K562 (cell line): ENCODE results near the gene ADGRD1. TPM values are rescaled to one million over a fixed set of nuclear protein-coding genes. Genes with fewer than 3 reads are reported as not detected.

Source experiments
- ATAC-seq: fragments of 200-7000 bp; cut with Tn5 transposase; 3 replicates; pipeline ENCODE4 v1.9.1; 2020; ENCODE audit warnings: moderate library complexity
- BruUV-seq: library from RNA; stranded (reverse); fragments of 400-500 nt; replicated peaks from 2 replicates; lab custom pipeline; 2021; lab: Mats Ljungman, UMichigan
- CTCF ChIA-PET: fragments of 300-600 bp; formaldehyde crosslinking; extraction: SDS; loops from one replicate; lab custom pipeline; 2021; ENCODE audit warnings: low intra/inter-chr PET ratio; lab: Yijun Ruan, JAX
- POLR2A ChIA-PET: fragments of 300-600, 350-650 bp; sonication (Branson Sonifier 250); formaldehyde crosslinking; extraction: SDS; loops from one replicate; lab custom pipeline; 2021; ENCODE audit warnings: antibody characterized with exemption, inconsistent platforms; lab: Yijun Ruan, JAX
- DNase-seq, 4 experiments: peaks; one replicate each; pipeline versions ENCODE4 v3.0.0 to v3.0.0-alpha.2; 2011 to 2018; ENCODE audit warnings: low spot score in 3 of 4, mixed read lengths in 3 of 4; ENCODE audit errors: extremely low read depth in 1 of 4
- FAIRE-seq: peaks from 2 replicates; lab custom pipeline; 2011; peaks lifted over from hg19 to GRCh38; lab: Jason Lieb, UNC
- H2AFZ ChIP-seq: 2 replicates; pipeline ENCODE4 v1.6.0; 2011; ENCODE audit warnings: low read depth, low read length, control low read depth, inconsistent platforms
- H3K27ac ChIP-seq: fragments of 200-600 bp; 3 replicates; pipeline ENCODE4 v1.8.0; 2011; ENCODE audit warnings: low read depth, mild to moderate bottlenecking, control low read depth, inconsistent platforms, low read length, moderate library complexity, mixed read lengths; ENCODE audit errors: extremely low read depth
- H3K27me3 ChIP-seq, 2 experiments: fragments of 300-600 bp in 1 of 2; 2 replicates in 1 of 2; 3 replicates in 1 of 2; pipeline versions ENCODE4 v1.6.0 to v1.8.0; 2011; ENCODE audit warnings: inconsistent platforms in 2 of 2, low read length in 2 of 2, mild to moderate bottlenecking in 1 of 2, mixed read lengths in 1 of 2, moderate library complexity in 1 of 2; ENCODE audit not compliant: control insufficient read depth in 2 of 2, insufficient read depth in 2 of 2
- H3K36me3 ChIP-seq: fragments of 300-600 bp; 3 replicates; pipeline ENCODE4 v1.8.0; 2011; ENCODE audit warnings: mild to moderate bottlenecking, low read length, inconsistent platforms; ENCODE audit not compliant: control insufficient read depth, insufficient read depth
- H3K4me1 ChIP-seq, 2 experiments: fragments of 200-600 bp in 1 of 2; replicated peaks in 1 of 2; 2 replicates in 1 of 2; 3 replicates in 1 of 2; pipeline versions ENCODE4 v1.5.1 to v1.8.0; 2011; ENCODE audit warnings: inconsistent platforms in 2 of 2, low read length in 2 of 2, mild to moderate bottlenecking in 1 of 2, mixed read lengths in 1 of 2, moderate library complexity in 1 of 2; ENCODE audit not compliant: control insufficient read depth in 2 of 2, insufficient read depth in 2 of 2
- H3K4me2 ChIP-seq: 2 replicates; pipeline ENCODE4 v1.6.1; 2011; ENCODE audit warnings: low read length, control low read depth, inconsistent platforms, mixed read lengths; ENCODE audit not compliant: insufficient read depth
- H3K4me3 ChIP-seq: fragments of 200-600 bp; sonication (generic), shearing (Covaris generic); 2 replicates; pipeline ENCODE4 v1.5.1; 2016; ENCODE audit warnings: control low read depth, inconsistent platforms
- H3K79me2 ChIP-seq: fragments of 200-600 bp; 3 replicates; pipeline ENCODE4 v1.8.0; 2011; ENCODE audit warnings: low read length, inconsistent platforms; ENCODE audit not compliant: control insufficient read depth, insufficient read depth
- H3K9ac ChIP-seq, 2 experiments: 2 replicates each; pipeline versions ENCODE4 v1.6.0 to v1.6.1; 2011; ENCODE audit warnings: low read depth in 2 of 2, low read length in 2 of 2, control low read depth in 1 of 2, inconsistent platforms in 1 of 2, mild to moderate bottlenecking in 1 of 2, mixed read lengths in 1 of 2; ENCODE audit not compliant: insufficient read depth in 1 of 2
- H3K9me1 ChIP-seq: one replicate; pipeline ENCODE4 v1.6.0; 2011; ENCODE audit warnings: inconsistent platforms, mild to moderate bottlenecking, low read length, moderate library complexity; ENCODE audit not compliant: control insufficient read depth, insufficient read depth
- H3K9me3 ChIP-seq: replicated peaks from 2 replicates; pipeline ENCODE4 v1.5.1; 2011; ENCODE audit warnings: low read depth, low read length, inconsistent platforms; ENCODE audit not compliant: control insufficient read depth, insufficient read depth
- H4K20me1 ChIP-seq: replicated peaks from 2 replicates; pipeline ENCODE4 v1.6.1; 2011; ENCODE audit warnings: low read length, inconsistent platforms, mixed read lengths; ENCODE audit not compliant: control insufficient read depth, insufficient read depth
- CBX3 ChIP-seq, 2 experiments: IDR thresholded peaks; 1 replicate in 1 of 2; 2 replicates in 1 of 2; pipeline ENCODE4 v1.6.1; 2012; ENCODE audit warnings: inconsistent platforms in 2 of 2, low read length in 2 of 2, borderline replicate concordance in 1 of 2, control low read depth in 1 of 2
- CBX5 ChIP-seq: IDR thresholded peaks from 2 replicates; pipeline ENCODE4 v1.6.1; 2014; ENCODE audit warnings: low read depth, borderline replicate concordance
- ELF1 ChIP-seq: fragments of 200-800 bp; sonication (Bioruptor generic); IDR thresholded peaks from 2 replicates; pipeline ENCODE4 v1.6.1; 2016; ENCODE audit warnings: missing genetic modification characterization, missing compliant biosample characterization
- EP400 ChIP-seq: fragments of 450-650 bp; IDR thresholded peaks from 2 replicates; pipeline ENCODE4 v1.6.1; 2017; ENCODE audit warnings: antibody characterized with exemption, mild to moderate bottlenecking, moderate library complexity
- MIER1 ChIP-seq: fragments of 450-650 bp; IDR thresholded peaks from 2 replicates; pipeline ENCODE4 v1.6.1; 2016; ENCODE audit warnings: antibody characterized with exemption, mild to moderate bottlenecking, low read depth
- PRMT5 ChIP-seq: sonication (generic); formaldehyde crosslinking; IDR thresholded peaks from 2 replicates; pipeline ENCODE4 v1.5.0; 2020; ENCODE audit warnings: missing genetic modification reagents
- SMARCC2 ChIP-seq: fragments of 450-650 bp; IDR thresholded peaks from 2 replicates; pipeline ENCODE4 v1.6.1; 2017; ENCODE audit warnings: antibody characterized with exemption, moderate library complexity, mild to moderate bottlenecking, low read depth
- TRIM24 ChIP-seq, 2 experiments: fragments of 450-650 bp; IDR thresholded peaks; 2 replicates each; pipeline ENCODE4 v1.6.1; 2016
- TRIM28 ChIP-seq: fragments of 450-650 bp; IDR thresholded peaks from 2 replicates; pipeline ENCODE4 v1.6.1; 2017
- WGBS: fragments of 100-300 bp; shearing (Covaris generic); methylation state at CpG from one replicate; pipeline ENCODE4 v1.1.6; 2016; ENCODE audit warnings: low coverage, mixed read lengths; ENCODE audit not compliant: insufficient coverage; ENCODE audit errors: missing lambda C conversion rate; 5-methylcytosine and 5-hydroxymethylcytosine counted together
- in situ Hi-C: fragments of 300-500 bp; cut with MboI; formaldehyde crosslinking; loops from 4 replicates; pipeline ENCODE4 v1.15.0; 2018; ENCODE audit warnings: inconsistent platforms, mixed read lengths
- intact Hi-C: fragments of 100-400 bp; cut with micrococcal nuclease; formaldehyde crosslinking; loops from 2 replicates; pipeline ENCODE4 v1.14.2; 2022
- polyA plus RNA-seq, 8 experiments: library from polyadenylated mRNA; depleted of rRNA in 4 of 8; stranded (reverse) in 5 of 8; unstranded in 3 of 8; fragments of >200 nt; fragmentation: Nextera tagmentation in 2 of 8; fragmentation: Illumina TruSeq in 1 of 8; extraction: Ambion mirVana in 2 of 8; extraction: Trizol in 1 of 8; gene quantifications; 2 replicates each; pipeline versions ENCODE4 v1.2.1 to v1.2.3, GENCODE V29; 2011 to 2014; ENCODE audit warnings: inconsistent platforms in 1 of 8, missing spikeins in 1 of 8
- total RNA-seq, 7 experiments: library from RNA; depleted of rRNA in 6 of 7; stranded (reverse); fragments of >200 nt in 6 of 7; fragmentation: Illumina TruSeq in 2 of 7; extraction: Trizol in 2 of 7; gene quantifications; 2 replicates each; pipeline versions ENCODE4 v1.2.1 to v1.2.3, GENCODE V29; 2011 to 2021; ENCODE audit warnings: low replicate concordance in 1 of 7
- TF ChIP-seq, protein P1 (sequence below): sonication (generic); formaldehyde crosslinking; IDR thresholded peaks from 2 replicates; pipeline ENCODE4 v1.8.1; 2022; ENCODE audit warnings: missing genetic modification reagents
- TF ChIP-seq, protein P2 (sequence below), 3 experiments: fragments of 200-800 bp in 1 of 3; sonication (Bioruptor generic) in 1 of 3; sonication (generic) in 1 of 3; formaldehyde crosslinking in 1 of 3; IDR thresholded peaks; 2 replicates each; pipeline versions ENCODE4 v1.6.1 to v1.8.0; 2016 to 2022; ENCODE audit warnings: mild to moderate bottlenecking in 2 of 3, missing compliant biosample characterization in 2 of 3, missing genetic modification characterization in 2 of 3, missing genetic modification reagents in 1 of 3

ADGRD1 gene
- total and polyA plus RNA-seq, 9 of the 15 experiments (the other 6 are each of a cell fraction or from before 2014, with no cell fraction given), result 1.7 to 11.7 (median 3.3) TPM

DNA sequence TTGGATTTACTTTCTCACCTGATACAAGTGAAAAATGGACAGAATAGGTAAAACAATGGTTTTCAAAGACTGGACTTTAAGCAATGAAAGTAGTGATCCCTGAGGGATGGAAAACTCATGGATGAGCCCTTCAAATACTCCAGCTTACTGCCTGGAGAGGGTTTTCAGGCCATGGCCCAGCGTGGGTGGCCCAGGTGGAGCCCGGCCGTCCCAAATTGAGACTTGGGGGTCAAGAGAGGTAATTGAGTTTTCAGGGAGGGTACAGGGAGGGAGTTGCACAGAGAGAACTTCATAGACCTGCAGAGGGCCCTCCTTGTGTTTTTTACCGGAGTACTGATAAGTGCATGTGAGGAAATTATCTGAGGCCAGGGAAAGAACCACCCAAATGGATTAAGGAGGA lies 44.6 kb upstream of the ADGRD1 start:
- Histone ChIP-seq H3K4me3 (no peak overlapping the region), H2AFZ (no peak overlapping the region), H4K20me1 (no peaks in the 10 kb centered on the region), H3K36me3 (no peaks in the 10 kb centered on the region), H3K79me2 (no peaks in the 10 kb centered on the region), H3K4me1 (no peaks in the 10 kb centered on the region), H3K9ac (no peak overlapping the region), H3K27ac (no peak overlapping the region), H3K27me3 (peaks cover 0 to 6% of the 10 kb centered on the region in 2 experiments; a peak in 1 of 5 replicates), H3K4me2 (no peak overlapping the region), H3K9me1 (no peaks in the 10 kb centered on the region), H3K9me3 (no peaks in the 10 kb centered on the region; the same call in 1 of the 2 replicates)
- ChIA-PET POLR2A (no interaction called here), CTCF (no interaction called here)
- in situ Hi-C loops, result no loop called here
- 6% methylated on average over 4 of the region's 4 CpGs for WGBS
- intact Hi-C loops, result no loop called here
- ATAC-seq (no peak), DNase-seq (no peak), FAIRE-seq (no peak)
- no TSS peak for BruUV-seq
- TF ChIP-seq EP400 (no peak), PRMT5 (CRISPR knock-in tag) (no peak), ELF1 (tag) (no peak)
- TF ChIP-seq, protein P1, sequence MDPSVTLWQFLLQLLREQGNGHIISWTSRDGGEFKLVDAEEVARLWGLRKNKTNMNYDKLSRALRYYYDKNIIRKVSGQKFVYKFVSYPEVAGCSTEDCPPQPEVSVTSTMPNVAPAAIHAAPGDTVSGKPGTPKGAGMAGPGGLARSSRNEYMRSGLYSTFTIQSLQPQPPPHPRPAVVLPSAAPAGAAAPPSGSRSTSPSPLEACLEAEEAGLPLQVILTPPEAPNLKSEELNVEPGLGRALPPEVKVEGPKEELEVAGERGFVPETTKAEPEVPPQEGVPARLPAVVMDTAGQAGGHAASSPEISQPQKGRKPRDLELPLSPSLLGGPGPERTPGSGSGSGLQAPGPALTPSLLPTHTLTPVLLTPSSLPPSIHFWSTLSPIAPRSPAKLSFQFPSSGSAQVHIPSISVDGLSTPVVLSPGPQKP (CRISPR knock-in tag), result no peak

DNA sequence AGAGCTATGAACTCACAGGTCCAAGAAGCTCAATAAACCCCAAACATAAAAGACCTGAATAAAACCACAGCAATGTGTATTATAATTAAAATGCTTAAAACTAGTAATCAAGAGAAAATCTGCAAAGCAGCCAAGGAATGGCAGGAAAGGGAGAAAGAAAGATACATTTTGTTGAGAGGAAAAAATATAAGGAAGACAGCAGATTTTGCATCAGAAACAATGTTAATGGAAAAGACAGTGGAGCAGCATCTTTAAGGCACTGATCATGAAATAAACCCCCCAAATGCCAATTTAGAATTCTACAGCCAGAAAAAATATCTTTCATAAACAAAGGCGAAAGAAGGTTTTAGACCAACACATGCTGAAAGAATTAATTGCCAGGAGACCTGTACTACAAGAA lies 42.5 kb upstream of the ADGRD1 start:
- intact Hi-C loops (loop anchor here (10.0 kb wide), 2 partner anchors 146 to 914 kb away; partner anchors contain the start of gene MMP17), in situ Hi-C loops (loop anchor here (10.0 kb wide), 1 partner anchor 214 kb away; no protein-coding TSS in a partner anchor)
- Histone ChIP-seq H3K9ac (no peak overlapping the region), H3K9me3 (no peaks in the 10 kb centered on the region; the same call in 1 of the 2 replicates), H3K4me2 (no peak overlapping the region), H3K9me1 (no peaks in the 10 kb centered on the region), H3K36me3 (no peaks in the 10 kb centered on the region), H3K27me3 (peaks cover 0 to 9% of the 10 kb centered on the region in 2 experiments; a peak in 2 of 5 replicates), H3K4me1 (no peaks in the 10 kb centered on the region), H2AFZ (no peak overlapping the region), H3K27ac (no peak overlapping the region), H3K4me3 (no peak overlapping the region), H4K20me1 (no peaks in the 10 kb centered on the region), H3K79me2 (no peaks in the 10 kb centered on the region)
- BruUV-seq, result no TSS peak
- TF ChIP-seq CBX5 (peak; percentile 62; the same call in 1 of the 2 replicates), MIER1 (no peak), SMARCC2 (no peak), CBX3 (IDR thresholded peaks at IDR 0.05; ENCODE audit: borderline replicate concordance in 1 of 2, low read length in 2 of 2) (peak in 1 of 2 experiments; percentile 84; a peak in 2 of 3 replicates), TRIM28 (peak; percentile 85), TRIM24 (IDR thresholded peaks at IDR 0.05) (0 out of 4 replicates have a peak, but pooled peaks of 1 of the 2 experiments have one; percentile 29)
- TF ChIP-seq, protein P2, sequence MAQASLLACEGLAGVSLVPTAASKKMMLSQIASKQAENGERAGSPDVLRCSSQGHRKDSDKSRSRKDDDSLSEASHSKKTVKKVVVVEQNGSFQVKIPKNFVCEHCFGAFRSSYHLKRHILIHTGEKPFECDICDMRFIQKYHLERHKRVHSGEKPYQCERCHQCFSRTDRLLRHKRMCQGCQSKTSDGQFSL (CRISPR knock-in tag; IDR thresholded peaks at IDR 0.05), result no peak
- TF ChIP-seq, protein P2 (tag; IDR thresholded peaks at IDR 0.05), result no peak
- DNase-seq (no peak), FAIRE-seq (no peak), ATAC-seq (no peak)
- WGBS, result 0% methylated on average over 1 of the region's 1 CpG
- CTCF ChIA-PET, result no interaction called here
- POLR2A ChIA-PET, result no interaction called here
